ENCODE results near the gene SLC4A11.

Gene SLC4A11

GRCh38 chr20:3233991-3234498 is 4.9 kb downstream of the SLC4A11 start:
- H3K4me3 ChIP-seq (ENCODE audit: low read depth, low read length): no peak overlapping the region
- no peak for DNase-seq (ENCODE audit: low read depth)
- no peak for TF ChIP-seq CTCF (conservative IDR thresholded peaks at IDR 0.05; ENCODE audit: low read depth, low read length)

- no peak for TF ChIP-seq CTCF (conservative IDR thresholded peaks at IDR 0.05; ENCODE audit: low read depth, low read length)
- DNase-seq (ENCODE audit: low read depth): no peak
- no peak overlapping the region for H3K4me3 ChIP-seq (ENCODE audit: low read depth, low read length)
These were observed 5.6 kb downstream of the SLC4A11 start for GRCh38 chr20:3233131-3233990.

- no peak for DNase-seq (ENCODE audit: low read depth)
- TF ChIP-seq CTCF (conservative IDR thresholded peaks at IDR 0.05; ENCODE audit: low read depth, low read length): no peak
- no peak overlapping the region for H3K4me3 ChIP-seq (ENCODE audit: low read depth, low read length)
These were observed 7.0 kb downstream of the SLC4A11 start for GRCh38 chr20:3231889-3232588.

GRCh38 chr20:3231116-3231515 is 7.9 kb downstream of the SLC4A11 start:
- no peak overlapping the region for H3K4me3 ChIP-seq (ENCODE audit: low read depth, low read length)
- DNase-seq (ENCODE audit: low read depth): no peak
- no peak for TF ChIP-seq CTCF (conservative IDR thresholded peaks at IDR 0.05; ENCODE audit: low read depth, low read length)

- DNase-seq (ENCODE audit: low read depth): no peak
- no peak for TF ChIP-seq CTCF (conservative IDR thresholded peaks at IDR 0.05; ENCODE audit: low read depth, low read length)
- H3K4me3 ChIP-seq (ENCODE audit: low read depth, low read length): no peak overlapping the region
These were observed 9.2 kb downstream of the SLC4A11 start for GRCh38 chr20:3229798-3230197.

DNA sequence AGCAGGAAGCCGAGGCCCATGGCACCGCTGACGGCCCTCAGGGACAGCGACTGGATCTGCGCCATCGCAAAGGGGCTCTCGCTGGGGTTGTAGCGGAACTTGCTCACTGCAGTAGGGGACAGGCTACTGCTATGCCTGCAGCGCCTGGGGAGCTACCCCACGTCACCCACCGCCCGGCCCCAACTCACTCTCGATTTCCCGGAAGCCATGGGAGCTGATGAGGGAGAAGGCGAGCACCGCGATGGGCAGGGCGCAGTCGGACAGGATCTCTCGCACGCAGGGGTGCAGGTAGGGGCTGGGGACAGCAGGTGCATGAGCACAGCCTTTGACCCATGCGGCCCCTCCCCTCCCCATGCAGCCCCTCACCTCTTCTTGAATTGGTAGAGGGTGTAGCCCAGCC is 9.8 kb downstream of the SLC4A11 start:
- DNase-seq (ENCODE audit: low read depth): no peak
- no peak for TF ChIP-seq CTCF (conservative IDR thresholded peaks at IDR 0.05; ENCODE audit: low read depth, low read length)
- no peak overlapping the region for H3K4me3 ChIP-seq (ENCODE audit: low read depth, low read length)
